Activated T-cell treated with anti-CD3 and anti-CD28 coated beads for 4 hours (primary cell): ENCODE data around the gene MAST1.
"Not testable (repeated sequence)": the region's sequence is repeated elsewhere in the genome, so short reads cannot be mapped to it uniquely, and the experiment has no call there.

ENCODE experiments used
- DNase-seq: peaks from one replicate; pipeline ENCODE4 v3.0.0-alpha.2; 2020

MAST1 gene

GRCh38 chr19:12838182-12838885 lies at the start of gene MAST1:
TSS of gene MAST1 (plus strand) at chr19:12838515. CDS start at chr19:12838573, 58 bp downstream.
- no peak for DNase-seq

DNA sequence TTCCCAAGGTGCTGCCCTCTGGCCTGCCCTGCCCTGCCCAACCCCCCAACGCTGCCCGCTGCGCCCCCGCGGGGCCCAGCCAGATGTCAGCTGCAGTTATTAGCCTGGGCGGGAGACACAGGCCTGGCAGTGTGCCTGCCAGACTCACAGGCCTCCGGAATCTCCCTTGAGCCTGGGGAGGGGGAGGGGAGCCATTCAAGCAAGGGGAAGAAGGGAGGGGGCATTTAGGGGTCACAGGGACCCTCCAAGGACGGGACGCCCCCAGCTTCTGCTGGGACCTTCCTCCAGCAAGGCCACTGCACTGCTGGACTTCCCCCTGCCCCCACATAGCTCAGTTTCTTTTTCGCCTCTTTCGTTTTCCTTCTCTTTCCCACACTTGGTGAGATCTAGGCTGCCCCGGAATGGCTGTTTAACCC lies 49.6 kb upstream of the MAST1 start:
- DNase-seq, result no peak

DNA sequence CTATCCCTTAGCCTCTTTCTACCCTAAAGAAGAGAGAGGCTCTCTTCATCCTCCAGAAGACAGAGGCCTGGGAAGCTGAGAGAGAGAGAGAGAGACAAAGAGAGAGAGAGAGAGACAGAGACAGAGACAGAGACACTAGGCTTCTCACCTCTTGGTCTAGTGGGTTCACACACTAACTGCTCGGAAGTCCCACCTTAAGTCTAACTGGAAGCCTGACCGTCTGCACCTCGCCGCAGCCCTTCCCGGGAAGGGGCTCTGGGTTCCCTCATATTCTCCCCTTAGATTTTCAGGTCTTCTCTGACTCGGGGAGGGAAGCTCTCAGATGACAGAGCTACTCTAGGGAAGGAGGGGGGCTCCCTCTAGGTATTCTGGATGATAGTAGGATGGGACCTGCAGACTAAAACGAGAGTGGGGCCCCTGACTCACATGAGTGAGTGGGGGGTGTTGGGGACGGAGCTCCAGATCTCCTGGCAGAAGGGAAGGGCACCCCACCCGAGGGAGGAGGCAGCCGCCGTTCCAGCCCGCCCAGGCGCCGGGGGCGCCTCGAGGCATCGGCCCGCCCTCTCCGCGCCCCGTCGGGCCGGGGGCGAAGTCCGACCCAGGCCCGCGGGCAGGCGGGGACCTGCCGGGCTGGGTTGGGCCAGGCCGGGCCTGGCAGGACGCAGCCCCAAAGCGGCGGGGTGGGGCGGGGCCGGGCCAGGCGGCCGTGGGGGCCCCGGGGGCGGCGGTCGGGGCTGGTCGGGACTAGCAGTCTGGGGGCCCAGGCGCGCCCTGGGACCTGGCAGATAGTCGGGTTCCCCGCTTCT lies 49.0 kb upstream of the MAST1 start:
- DNase-seq, result no peak

GRCh38 chr19:12789904-12790619 lies 48.3 kb upstream of the MAST1 start:
- DNase-seq, result peak; percentile 67

- DNase-seq, result no peak
These were observed 47.5 kb upstream of the MAST1 start for GRCh38 chr19:12790628-12791344.

DNA sequence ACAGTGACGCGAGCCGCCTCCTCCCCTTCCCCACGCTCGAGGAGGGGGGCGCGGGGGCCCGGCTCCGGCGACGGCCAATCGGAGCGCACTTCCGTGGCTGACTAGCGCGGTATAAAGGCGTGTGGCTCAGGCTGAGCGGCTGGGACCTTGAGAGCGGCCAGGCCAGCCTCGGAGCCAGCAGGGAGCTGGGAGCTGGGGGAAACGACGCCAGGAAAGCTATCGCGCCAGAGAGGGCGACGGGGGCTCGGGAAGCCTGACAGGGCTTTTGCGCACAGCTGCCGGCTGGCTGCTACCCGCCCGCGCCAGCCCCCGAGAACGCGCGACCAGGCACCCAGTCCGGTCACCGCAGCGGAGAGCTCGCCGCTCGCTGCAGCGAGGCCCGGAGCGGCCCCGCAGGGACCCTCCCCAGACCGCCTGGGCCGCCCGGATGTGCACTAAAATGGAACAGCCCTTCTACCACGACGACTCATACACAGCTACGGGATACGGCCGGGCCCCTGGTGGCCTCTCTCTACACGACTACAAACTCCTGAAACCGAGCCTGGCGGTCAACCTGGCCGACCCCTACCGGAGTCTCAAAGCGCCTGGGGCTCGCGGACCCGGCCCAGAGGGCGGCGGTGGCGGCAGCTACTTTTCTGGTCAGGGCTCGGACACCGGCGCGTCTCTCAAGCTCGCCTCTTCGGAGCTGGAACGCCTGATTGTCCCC lies 46.8 kb upstream of the MAST1 start, which contains the start of gene JUNB:
Gene JUNB (plus strand): TSS at position 142 of the 706 bp plus-strand sequence. CDS start 286 bp downstream, at position 428.
- DNase-seq, result peak; percentile 95

- DNase-seq, result peak; percentile 76
These were observed 46.1 kb upstream of the MAST1 start for GRCh38 chr19:12792051-12792852.

DNA sequence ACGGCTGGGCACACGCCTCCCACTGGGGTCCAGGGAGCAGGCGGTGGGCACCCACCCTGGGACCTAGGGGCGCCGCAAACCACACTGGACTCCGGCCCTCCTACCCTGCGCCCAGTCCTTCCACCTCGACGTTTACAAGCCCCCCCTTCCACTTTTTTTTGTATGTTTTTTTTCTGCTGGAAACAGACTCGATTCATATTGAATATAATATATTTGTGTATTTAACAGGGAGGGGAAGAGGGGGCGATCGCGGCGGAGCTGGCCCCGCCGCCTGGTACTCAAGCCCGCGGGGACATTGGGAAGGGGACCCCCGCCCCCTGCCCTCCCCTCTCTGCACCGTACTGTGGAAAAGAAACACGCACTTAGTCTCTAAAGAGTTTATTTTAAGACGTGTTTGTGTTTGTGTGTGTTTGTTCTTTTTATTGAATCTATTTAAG lies 45.4 kb upstream of the MAST1 start:
- DNase-seq, result no peak

DNA sequence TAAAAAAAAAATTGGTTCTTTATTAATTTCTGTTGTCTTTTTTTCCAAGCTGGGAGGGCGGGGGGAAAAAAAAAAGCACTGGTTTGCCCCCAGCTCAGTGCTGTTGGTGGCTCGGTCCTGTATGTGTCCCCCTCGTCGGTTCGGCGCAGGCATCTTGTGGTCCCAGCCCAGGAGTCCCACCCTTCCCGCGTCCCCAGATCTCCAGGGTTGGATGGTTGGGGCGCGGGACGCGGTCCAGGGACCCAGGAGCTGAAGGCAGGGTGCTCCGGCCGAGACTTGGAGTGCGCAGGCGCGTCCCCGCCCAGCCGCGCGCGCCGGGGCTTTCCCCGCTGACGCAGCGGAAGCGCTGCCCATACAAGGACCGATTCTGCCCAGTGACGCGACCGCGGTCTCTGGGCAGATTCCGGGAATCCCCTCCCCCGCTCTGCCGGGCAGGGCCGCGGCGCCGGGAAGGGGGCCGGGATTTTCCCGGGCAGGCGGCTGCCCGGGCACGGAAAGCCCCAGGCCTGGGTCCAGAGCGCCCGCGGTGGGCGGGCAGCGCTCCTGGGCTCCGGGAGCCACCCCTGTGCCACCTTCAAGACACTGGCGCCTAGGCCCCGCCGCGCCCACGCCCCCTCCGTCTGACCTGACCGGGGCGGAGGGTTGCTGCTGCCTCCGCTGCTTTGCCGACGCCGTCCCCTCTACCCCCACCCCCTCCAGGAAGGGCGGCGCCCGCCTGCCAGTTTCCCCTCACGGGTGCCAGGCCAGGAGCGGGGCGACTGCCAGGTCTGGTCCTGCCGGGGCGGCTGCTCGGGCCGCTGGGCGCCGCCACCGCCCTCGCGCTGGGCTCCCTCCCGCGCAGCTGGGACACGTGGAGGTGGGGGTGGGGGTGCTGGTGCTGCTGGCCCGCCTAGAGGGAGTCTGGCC lies 44.8 kb upstream of the MAST1 start:
- DNase-seq, result peak; percentile 88

DNA sequence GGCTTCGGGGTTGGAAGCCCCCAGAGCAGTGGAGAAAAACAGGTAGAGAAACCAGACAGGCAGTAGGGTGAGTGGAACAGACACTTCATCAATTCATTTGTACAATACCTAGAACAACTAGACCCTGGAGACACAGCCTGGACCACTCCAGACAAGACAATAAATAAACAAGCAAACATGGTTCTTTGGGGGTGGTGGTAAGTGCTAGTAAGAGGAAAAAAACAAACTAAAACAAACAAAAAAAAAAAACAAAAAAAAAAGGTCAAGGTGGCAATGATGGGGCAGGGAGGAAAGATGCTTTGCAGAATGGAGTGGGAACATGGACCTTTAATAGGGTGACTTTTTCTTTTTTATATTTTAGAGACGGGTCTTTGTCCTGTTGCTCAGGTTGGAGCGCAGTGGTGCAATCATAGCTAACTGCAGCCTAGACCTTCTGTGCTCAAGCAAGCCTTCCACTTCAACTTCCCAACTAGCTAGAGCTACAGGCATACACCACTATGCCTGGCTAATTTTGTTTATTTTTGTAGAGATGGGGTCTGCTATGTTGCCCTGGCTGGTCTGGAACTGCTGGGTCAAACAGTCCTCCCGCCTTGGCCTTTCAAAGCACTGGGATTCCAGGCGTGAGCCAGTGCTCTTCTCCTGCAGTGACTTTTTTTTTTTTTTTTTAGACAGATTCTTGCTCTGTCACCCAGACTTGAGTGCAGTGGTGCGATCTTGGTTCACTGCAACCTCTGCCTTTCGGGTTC lies 43.9 kb upstream of the MAST1 start:
- DNase-seq, result no peak

DNA sequence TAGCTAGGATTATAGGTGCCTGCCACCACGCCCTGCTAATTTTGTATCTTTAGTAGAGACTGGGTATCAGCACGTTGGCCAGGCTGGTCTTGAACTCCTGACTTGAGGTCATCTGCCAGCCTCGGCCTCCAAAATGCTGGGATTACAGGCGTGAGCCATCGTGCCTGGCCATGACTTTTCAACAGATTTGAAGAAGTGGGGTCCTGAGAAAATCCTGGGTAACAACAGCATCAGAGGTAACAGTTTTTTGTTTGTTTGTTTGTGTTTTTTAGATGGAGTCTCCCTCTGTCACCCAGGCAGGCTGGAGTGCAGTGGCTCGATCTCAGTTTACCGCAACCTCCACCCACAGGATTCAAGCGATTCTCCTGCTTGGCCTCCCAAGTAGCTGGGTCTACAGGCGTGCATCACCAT lies 43.3 kb upstream of the MAST1 start:
- DNase-seq, result no peak

GRCh38 chr19:12796146-12797071 lies 41.9 kb upstream of the MAST1 start:
- peak; percentile 68 for DNase-seq

DNA sequence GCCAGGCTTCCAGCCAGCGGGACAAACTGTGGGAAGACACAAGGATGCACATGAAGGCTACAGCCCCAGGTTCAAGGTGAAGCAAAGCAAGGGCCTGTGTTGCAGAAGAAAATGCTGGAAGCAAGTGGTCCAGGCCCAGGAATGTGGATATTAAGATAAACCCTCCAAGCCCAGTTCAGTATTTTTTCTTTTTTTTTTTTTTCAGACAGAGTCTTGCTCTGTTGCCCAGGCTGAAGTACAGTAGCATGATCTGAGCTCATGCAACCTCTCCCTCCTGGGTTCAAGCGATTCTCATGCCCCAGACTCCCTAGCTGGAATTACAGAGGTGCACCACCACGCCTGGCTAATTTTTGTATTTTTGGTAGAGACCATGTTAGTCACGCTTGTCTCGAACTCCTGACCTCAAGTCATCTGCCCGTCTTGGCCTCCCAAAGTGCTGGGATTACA lies 41.2 kb upstream of the MAST1 start:
- DNase-seq, result no peak

DNA sequence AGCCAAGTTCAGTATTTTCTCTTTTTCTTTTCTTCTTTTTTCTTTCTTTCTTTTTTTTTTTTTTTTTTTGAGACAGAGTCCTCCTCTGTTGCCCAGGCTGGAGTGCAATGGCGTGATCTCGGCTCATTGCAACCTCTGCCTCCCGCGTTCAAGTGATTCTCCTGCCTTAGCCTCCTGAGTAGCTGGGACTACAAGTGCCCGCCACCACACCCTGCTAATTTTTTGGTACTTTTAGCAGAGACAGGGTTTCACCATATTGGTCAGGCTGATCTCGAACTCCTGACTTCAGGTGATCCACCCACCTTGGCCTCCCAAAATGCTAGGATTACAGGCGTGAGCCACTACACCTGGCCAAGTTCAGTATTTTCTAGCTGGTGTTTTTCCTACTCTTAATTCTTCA lies 40.7 kb upstream of the MAST1 start:
- not testable (repeated sequence) for DNase-seq

- no peak for DNase-seq
These were observed 38.4 kb upstream of the MAST1 start for GRCh38 chr19:12799742-12800465.

- DNase-seq, result no peak
These were observed 37.9 kb upstream of the MAST1 start for GRCh38 chr19:12800466-12800770.

DNA sequence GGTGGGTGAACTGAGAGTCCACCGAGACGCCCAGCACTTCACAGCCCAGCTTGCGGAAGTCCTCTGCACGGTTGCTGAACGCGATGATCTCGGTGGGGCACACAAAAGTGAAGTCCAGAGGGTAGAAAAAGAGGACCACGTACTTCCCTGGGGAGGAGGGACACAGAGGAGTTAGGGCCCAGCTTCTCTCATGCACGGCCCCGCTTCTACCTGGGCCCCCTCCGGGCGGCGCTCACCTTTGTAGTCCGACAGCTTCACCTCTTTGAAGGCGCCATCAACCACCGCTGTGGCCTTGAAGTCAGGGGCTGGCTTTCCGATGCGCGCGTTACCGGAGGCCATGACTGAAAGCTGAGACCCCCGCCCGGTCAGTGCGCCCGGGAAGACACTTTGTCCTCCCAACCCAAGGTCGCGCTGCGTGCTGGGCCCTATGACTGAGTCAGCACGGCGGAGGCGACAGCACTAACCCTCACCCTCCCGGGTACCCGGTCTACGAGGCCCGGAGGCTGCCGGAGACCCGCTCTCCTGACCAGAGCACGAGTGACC lies 37.3 kb upstream of the MAST1 start:
- DNase-seq, result peak; percentile 10
